ENCODE data around the gene B3GNT7. TPM values are rescaled to one million over a fixed set of nuclear protein-coding genes. Genes with fewer than 3 reads are reported as not detected.

The B3GNT7 gene
- total RNA-seq, 1 experiment from 2014 or later, result 6.1 TPM

GRCh38 chr2:231359948-231360347 lies 35.6 kb upstream of the B3GNT7 start:
- no peaks in the 10 kb centered on the region for H3K27me3 ChIP-seq (ENCODE audit: insufficient read depth, low read length)
- intact Hi-C loops (cut with micrococcal nuclease), result no loop called here
- ChIA-PET POLR2A (no interaction called here), RAD21 (ENCODE audit: low non-redundant PET in 1 of 2, low total read pairs in 2 of 2, uncharacterized antibody in 2 of 2, unreplicated experiment in 2 of 2) (no interaction called here), CTCF (no interaction called here)
- no peak overlapping the region for H3K9ac ChIP-seq (ENCODE audit: low read length)
- no peak overlapping the region for H2AFZ ChIP-seq (ENCODE audit: low read depth, low read length, poor library complexity, severe bottlenecking)
- no peak overlapping the region for H3K4me3 ChIP-seq (replicated peaks in 1 of 2; ENCODE audit: low read depth in 1 of 2, low read length in 2 of 2)
- peaks cover 0 to 2% of the 10 kb centered on the region in 2 experiments; a peak in 1 of 4 replicates for H3K4me1 ChIP-seq (ENCODE audit: control insufficient read depth in 1 of 2, insufficient read depth in 2 of 2, low read length in 2 of 2)
- no peaks in the 10 kb centered on the region for H3K9me3 ChIP-seq (ENCODE audit: control insufficient read depth in 1 of 2, insufficient read depth in 1 of 2, low read depth in 1 of 2, low read length in 2 of 2)
- no TSS peak for BruUV-seq (replicated peaks)
- no peaks in the 10 kb centered on the region for H3K36me3 ChIP-seq (ENCODE audit: control insufficient read depth in 1 of 2, insufficient read depth in 2 of 2, low read length in 2 of 2)
- no peaks in the 10 kb centered on the region for H3K79me2 ChIP-seq (ENCODE audit: insufficient read depth, low read length)
- H3K4me2 ChIP-seq (ENCODE audit: low read length), result no peak overlapping the region
- no peak overlapping the region for H3K27ac ChIP-seq (ENCODE audit: low read depth, low read length)
- no peaks in the 10 kb centered on the region for H3K9me2 ChIP-seq (ENCODE audit: insufficient read depth)
- no peak for DNase-seq (ENCODE audit: low read depth, low spot score)
- no peak for ATAC-seq
- H4K20me1 ChIP-seq (ENCODE audit: insufficient read depth), result no peaks in the 10 kb centered on the region
- TF ChIP-seq RAD21 (IDR thresholded peaks at IDR 0.05; ENCODE audit: low read depth) (no peak), EZH2phosphoT487 (IDR thresholded peaks at IDR 0.05; ENCODE audit: borderline replicate concordance) (no peak), CBX3 (IDR thresholded peaks at IDR 0.05; ENCODE audit: low read depth) (no peak), POLR2A (IDR thresholded peaks at IDR 0.05; ENCODE audit: borderline replicate concordance, extremely low read depth, insufficient read depth, insufficient read length) (no peak), SP1 (IDR thresholded peaks at IDR 0.05; ENCODE audit: low read depth) (no peak), EZH2 (IDR thresholded peaks at IDR 0.05) (no peak), REST (IDR thresholded peaks at IDR 0.05; ENCODE audit: low read depth) (no peak), TCF7L2 (IDR thresholded peaks at IDR 0.05; ENCODE audit: borderline replicate concordance, extremely low read depth, insufficient read depth, insufficient read length) (no peak), ZFX (IDR thresholded peaks at IDR 0.05) (no peak), JUND (IDR thresholded peaks at IDR 0.05) (no peak), MAX (IDR thresholded peaks at IDR 0.05) (no peak), EGR1 (IDR thresholded peaks at IDR 0.05; ENCODE audit: low read depth) (no peak), SRF (IDR thresholded peaks at IDR 0.05; ENCODE audit: low read depth) (no peak), FOSL1 (IDR thresholded peaks at IDR 0.05; ENCODE audit: low read depth) (no peak), SIN3A (IDR thresholded peaks at IDR 0.05; ENCODE audit: low read depth) (no peak), ZNF274 (IDR thresholded peaks at IDR 0.05; ENCODE audit: low read depth, low read length) (no peak), CTCF (IDR thresholded peaks at IDR 0.05 in 2 of 3, conservative IDR thresholded peaks at IDR 0.05 in 1 of 3; ENCODE audit: borderline replicate concordance in 1 of 3, insufficient read depth in 1 of 3, low read depth in 2 of 3, low read length in 2 of 3) (no peak), CEBPB (IDR thresholded peaks at IDR 0.05; ENCODE audit: low read depth) (no peak)
- TF ChIP-seq, protein P1, sequence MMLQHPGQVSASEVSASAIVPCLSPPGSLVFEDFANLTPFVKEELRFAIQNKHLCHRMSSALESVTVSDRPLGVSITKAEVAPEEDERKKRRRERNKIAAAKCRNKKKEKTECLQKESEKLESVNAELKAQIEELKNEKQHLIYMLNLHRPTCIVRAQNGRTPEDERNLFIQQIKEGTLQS (IDR thresholded peaks at IDR 0.05), result no peak
